ENCODE measurements around the gene STEEP1. TPM values are rescaled to one million over a fixed set of nuclear protein-coding genes. Genes with fewer than 3 reads are reported as not detected.

Gene STEEP1
- total RNA-seq, 2 donors from 2014 or later, result 18.7 to 19.8 TPM

DNA sequence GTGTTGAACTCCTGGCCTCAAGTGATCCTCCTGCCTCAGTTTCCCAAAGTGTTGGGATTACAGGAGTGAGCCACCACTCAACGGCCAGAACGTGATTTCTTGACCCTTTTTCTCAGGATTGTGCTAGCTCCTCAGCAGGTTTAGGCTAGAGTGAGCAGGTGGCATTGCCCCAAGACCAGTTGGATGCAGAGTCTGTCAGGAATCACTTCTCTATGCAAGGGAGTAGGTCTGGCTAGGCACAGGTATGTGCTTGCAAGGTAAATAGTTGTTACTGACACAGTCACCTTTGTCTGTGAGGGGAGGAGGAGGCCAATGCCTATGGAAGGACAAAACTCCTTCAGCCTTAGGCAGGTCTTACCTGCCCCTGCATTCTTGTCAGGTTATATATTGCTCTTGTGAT lies 72.7 kb downstream of the STEEP1 start:
- no peak for TF ChIP-seq CTCF (conservative IDR thresholded peaks at IDR 0.05)
- no peaks in the 10 kb centered on the region for H3K36me3 Mint-ChIP-seq (ENCODE audit: low read depth)
- no peaks in the 10 kb centered on the region for H3K4me1 Mint-ChIP-seq
- no peak for DNase-seq
- no peak overlapping the region for H3K9ac ChIP-seq (ENCODE audit: extremely low read depth, low read length, poor library complexity, severe bottlenecking)
- 80 to 92% methylated on average over 2 of the region's 2 CpGs for WGBS, 2 experiments (ENCODE audit: insufficient coverage in 1 of 2, insufficient read length in 1 of 2)
- peaks cover 48% of the 10 kb centered on the region for H3K9me3 Mint-ChIP-seq
- no peaks in the 10 kb centered on the region for H3K27me3 ChIP-seq (ENCODE audit: control insufficient read depth, insufficient read depth, low read length, poor library complexity, severe bottlenecking)
- no peaks in the 10 kb centered on the region for H3K27me3 Mint-ChIP-seq (ENCODE audit: insufficient read depth)
- H3K27ac ChIP-seq (ENCODE audit: low read depth, low read length), result no peak overlapping the region
- H3K36me3 ChIP-seq (ENCODE audit: control insufficient read depth, insufficient read depth, low read length), result no peaks in the 10 kb centered on the region
- no peak overlapping the region for H3K4me3 ChIP-seq (ENCODE audit: low read length)
- H3K9me3 ChIP-seq (ENCODE audit: control insufficient read depth, low read length), result no peaks in the 10 kb centered on the region
- no peak overlapping the region for H3K27ac Mint-ChIP-seq
- H3K4me1 ChIP-seq (ENCODE audit: control insufficient read depth, insufficient read depth, low read length), result no peaks in the 10 kb centered on the region
- H3K4me3 Mint-ChIP-seq, result no peak overlapping the region

- H3K4me1 ChIP-seq (ENCODE audit: control insufficient read depth, insufficient read depth, low read length), result no peaks in the 10 kb centered on the region
- WGBS, 2 experiments (ENCODE audit: insufficient coverage in 1 of 2, insufficient read length in 1 of 2), result 87 to 93% methylated on average over 7 to 8 of the region's 13 CpGs
- Mint-ChIP-seq H3K27me3 (ENCODE audit: insufficient read depth) (peaks cover 3% of the 10 kb centered on the region), H3K4me1 (no peaks in the 10 kb centered on the region), H3K36me3 (ENCODE audit: low read depth) (no peaks in the 10 kb centered on the region), H3K9me3 (peaks cover 61% of the 10 kb centered on the region), H3K27ac (no peak overlapping the region), H3K4me3 (no peak overlapping the region)
- H3K4me3 ChIP-seq (ENCODE audit: low read length), result no peak overlapping the region
- no peaks in the 10 kb centered on the region for H3K9me3 ChIP-seq (ENCODE audit: control insufficient read depth, low read length)
- H3K36me3 ChIP-seq (ENCODE audit: control insufficient read depth, insufficient read depth, low read length), result no peaks in the 10 kb centered on the region
- no peak overlapping the region for H3K9ac ChIP-seq (ENCODE audit: extremely low read depth, low read length, poor library complexity, severe bottlenecking)
- no peak overlapping the region for H3K27ac ChIP-seq (ENCODE audit: low read depth, low read length)
- H3K27me3 ChIP-seq (ENCODE audit: control insufficient read depth, insufficient read depth, low read length, poor library complexity, severe bottlenecking), result no peaks in the 10 kb centered on the region
- DNase-seq, result no peak
- TF ChIP-seq CTCF (conservative IDR thresholded peaks at IDR 0.05), result no peak
Measured at GRCh38 chrX:119489212-119490074, 75.8 kb downstream of the STEEP1 start.

- no peaks in the 10 kb centered on the region for H3K4me1 Mint-ChIP-seq
- H3K27ac Mint-ChIP-seq, result no peak overlapping the region
- no peaks in the 10 kb centered on the region for H3K36me3 Mint-ChIP-seq (ENCODE audit: low read depth)
- Histone ChIP-seq H3K9ac (ENCODE audit: extremely low read depth, low read length, poor library complexity, severe bottlenecking) (no peak overlapping the region), H3K4me1 (ENCODE audit: control insufficient read depth, insufficient read depth, low read length) (no peaks in the 10 kb centered on the region), H3K27me3 (ENCODE audit: control insufficient read depth, insufficient read depth, low read length, poor library complexity, severe bottlenecking) (no peaks in the 10 kb centered on the region), H3K9me3 (ENCODE audit: control insufficient read depth, low read length) (no peaks in the 10 kb centered on the region), H3K36me3 (ENCODE audit: control insufficient read depth, insufficient read depth, low read length) (no peaks in the 10 kb centered on the region), H3K27ac (ENCODE audit: low read depth, low read length) (no peak overlapping the region), H3K4me3 (ENCODE audit: low read length) (no peak overlapping the region)
- peak; percentile 75 for DNase-seq
- H3K9me3 Mint-ChIP-seq, result peaks cover 60% of the 10 kb centered on the region
- 47 to 60% methylated on average over 2 to 8 of the region's 8 CpGs for WGBS, 2 experiments (ENCODE audit: insufficient coverage in 1 of 2, insufficient read length in 1 of 2)
- no peak overlapping the region for H3K4me3 Mint-ChIP-seq
- H3K27me3 Mint-ChIP-seq (ENCODE audit: insufficient read depth), result peaks cover 3% of the 10 kb centered on the region
- peak; percentile 73 for TF ChIP-seq CTCF (conservative IDR thresholded peaks at IDR 0.05)
Measured at GRCh38 chrX:119488749-119489148, 76.5 kb downstream of the STEEP1 start.

Other genes with a start within 250 kb of the STEEP1 start
- 1 to 10 TPM; 4.4 to 4.9 TPM for gene SLC25A43, start 166.1 kb downstream of the STEEP1 start, total RNA-seq
- 100 to 1,000 TPM; 321 TPM for gene SLC25A5, start 97.0 kb downstream of the STEEP1 start, total RNA-seq
- gene UBE2A, start 9.2 kb upstream of the STEEP1 start, total RNA-seq, result 10 to 100 TPM; 59.7 to 64.0 TPM
- gene NKRF, start 41.0 kb upstream of the STEEP1 start, total RNA-seq, result 10 to 100 TPM; 14.3 to 15.8 TPM
- 10 to 100 TPM; 11.5 to 18.7 TPM for gene SEPTIN6, start 127.8 kb upstream of the STEEP1 start, total RNA-seq
- gene SOWAHD, start 193.2 kb upstream of the STEEP1 start, total RNA-seq, result 1 to 10 TPM; 1.7 to 2.7 TPM
- gene RPL39, start 226.2 kb upstream of the STEEP1 start, total RNA-seq, result 1,000 to 10,000 TPM; 1,848 to 1,992 TPM

All from endodermal cell (in vitro differentiated cells).